GM18505 (cell line): Measurements from ENCODE around the gene ZFYVE16.
"Not testable (repeated sequence)": the region's sequence is repeated elsewhere in the genome, so short reads cannot be mapped to it uniquely, and the experiment has no call there.

Source experiments
- ATAC-seq: cut with Tn5 transposase; IDR thresholded peaks from one replicate; pipeline ENCODE4 v1.9.1; 2021; ENCODE audit not compliant: unreplicated experiment
- POLR2A ChIP-seq: IDR thresholded peaks from 4 replicates; pipeline ENCODE4 v1.6.1; 2011; ENCODE audit warnings: borderline replicate concordance; ENCODE audit not compliant: insufficient read depth, insufficient read length; ENCODE audit errors: extremely low read depth

ZFYVE16 gene

DNA sequence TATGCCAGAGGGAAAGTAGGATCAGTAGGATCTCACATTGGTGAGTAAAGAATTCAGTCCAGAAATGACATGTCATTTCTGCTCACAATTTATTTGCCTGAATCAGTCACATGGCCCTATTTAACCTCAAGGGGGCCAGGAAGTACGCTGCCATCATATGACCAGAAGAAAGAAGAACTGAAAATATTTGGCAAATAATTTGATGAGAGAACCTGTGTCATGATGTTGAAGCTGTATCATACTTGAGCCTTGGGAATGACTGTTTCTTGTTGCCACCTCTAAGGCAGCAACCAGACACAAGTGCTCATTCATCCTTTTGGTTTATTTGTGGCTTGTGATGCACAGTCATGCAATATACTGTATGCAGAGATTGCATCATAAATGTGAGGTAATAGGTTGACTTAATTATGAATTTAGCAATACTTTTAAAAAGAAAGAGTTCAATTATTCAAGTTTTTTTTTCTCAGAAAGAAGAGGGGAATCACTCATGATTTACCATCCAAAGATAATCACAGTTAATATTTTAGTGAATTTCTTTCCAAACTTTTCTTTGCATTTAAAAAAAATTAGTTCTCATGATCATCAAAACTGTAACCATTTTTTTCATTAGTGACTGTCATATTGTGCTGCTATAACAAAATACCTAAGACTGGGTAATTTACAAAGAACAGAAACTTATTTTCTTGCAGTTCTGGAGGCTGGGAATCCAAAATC, 8.2 kb upstream of the ZFYVE16 start:
- ATAC-seq: peak; percentile 86
- TF ChIP-seq POLR2A: no peak

DNA sequence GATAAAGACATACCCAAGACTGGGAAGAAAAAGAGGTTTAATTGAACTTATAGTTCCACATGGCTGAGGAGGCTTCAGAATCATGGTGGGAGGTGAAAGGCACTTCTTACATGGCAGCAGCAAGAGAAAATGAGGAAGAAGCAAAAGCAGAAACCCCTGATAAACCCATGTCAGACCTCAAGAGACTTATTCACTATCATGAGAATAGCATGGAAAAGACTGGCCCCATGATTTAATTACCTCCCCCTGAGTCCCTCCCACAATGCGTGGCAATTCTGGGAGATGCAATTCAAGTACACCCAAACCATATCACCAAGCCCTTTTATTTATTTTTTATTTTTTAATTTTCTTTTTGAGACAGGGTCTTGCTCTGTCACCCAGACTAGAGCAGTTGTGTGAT, 7.5 kb upstream of the ZFYVE16 start:
- not testable (repeated sequence) for ATAC-seq

DNA sequence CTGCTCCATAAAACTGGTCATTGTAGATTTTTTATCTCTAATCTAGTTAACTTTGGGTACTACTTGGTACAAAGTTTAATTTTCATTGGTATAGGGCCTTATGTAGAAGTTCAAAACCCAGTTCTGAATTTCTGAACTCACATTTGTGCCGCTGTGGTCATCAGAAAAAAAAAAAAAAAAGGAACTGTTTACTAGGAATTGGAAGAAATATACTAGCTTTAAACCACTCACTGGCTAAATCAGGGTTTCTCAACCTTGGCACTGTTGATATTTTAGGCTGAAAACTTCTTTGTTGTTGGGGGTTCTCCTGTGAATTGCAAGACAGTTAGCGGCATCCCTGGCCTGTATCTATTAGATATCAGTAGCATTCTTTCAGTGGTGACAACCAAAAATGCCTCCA, 4.1 kb upstream of the ZFYVE16 start:
- no peak for TF ChIP-seq POLR2A

DNA sequence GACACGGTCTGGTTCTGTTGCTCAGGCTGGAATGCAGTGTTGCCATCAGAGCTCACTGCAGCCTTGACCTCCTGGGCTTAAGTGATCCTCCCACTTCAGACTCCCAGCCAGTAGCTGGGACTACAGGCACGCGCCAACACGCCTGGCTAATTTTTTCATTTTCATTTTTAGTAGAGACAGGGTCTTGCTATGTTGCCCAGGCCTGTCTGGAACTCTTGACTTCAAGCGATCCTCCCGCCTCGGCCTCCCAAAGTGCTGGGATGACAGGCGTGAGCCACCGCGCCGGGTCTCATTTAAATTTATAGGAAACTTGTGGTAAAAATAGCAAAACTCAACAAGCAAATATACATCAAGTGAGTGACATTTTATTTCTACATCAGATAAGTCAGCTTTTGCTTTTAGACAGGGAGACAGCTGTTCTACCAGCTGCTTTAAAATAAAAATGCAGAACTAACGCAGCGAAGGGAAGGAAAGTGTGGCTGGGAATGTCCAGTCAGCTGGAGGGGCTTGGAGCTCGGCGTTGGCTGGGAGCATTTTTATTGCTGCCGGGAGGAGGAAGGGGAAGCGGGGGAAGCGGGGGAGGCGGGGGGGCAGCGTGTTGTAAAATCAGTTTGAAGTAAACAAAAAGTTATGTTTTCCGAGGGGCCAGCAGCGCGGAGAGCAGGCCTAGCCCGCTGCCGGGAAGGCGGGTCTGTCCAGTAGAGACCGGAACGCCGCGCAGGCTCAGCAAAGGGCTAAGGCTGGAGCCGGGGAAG, 707 bp upstream of the ZFYVE16 start:
- ATAC-seq: no peak
- no peak for TF ChIP-seq POLR2A

More for the DNA sequence above, 4.1 kb upstream of the ZFYVE16 start:
- ATAC-seq: no peak

DNA sequence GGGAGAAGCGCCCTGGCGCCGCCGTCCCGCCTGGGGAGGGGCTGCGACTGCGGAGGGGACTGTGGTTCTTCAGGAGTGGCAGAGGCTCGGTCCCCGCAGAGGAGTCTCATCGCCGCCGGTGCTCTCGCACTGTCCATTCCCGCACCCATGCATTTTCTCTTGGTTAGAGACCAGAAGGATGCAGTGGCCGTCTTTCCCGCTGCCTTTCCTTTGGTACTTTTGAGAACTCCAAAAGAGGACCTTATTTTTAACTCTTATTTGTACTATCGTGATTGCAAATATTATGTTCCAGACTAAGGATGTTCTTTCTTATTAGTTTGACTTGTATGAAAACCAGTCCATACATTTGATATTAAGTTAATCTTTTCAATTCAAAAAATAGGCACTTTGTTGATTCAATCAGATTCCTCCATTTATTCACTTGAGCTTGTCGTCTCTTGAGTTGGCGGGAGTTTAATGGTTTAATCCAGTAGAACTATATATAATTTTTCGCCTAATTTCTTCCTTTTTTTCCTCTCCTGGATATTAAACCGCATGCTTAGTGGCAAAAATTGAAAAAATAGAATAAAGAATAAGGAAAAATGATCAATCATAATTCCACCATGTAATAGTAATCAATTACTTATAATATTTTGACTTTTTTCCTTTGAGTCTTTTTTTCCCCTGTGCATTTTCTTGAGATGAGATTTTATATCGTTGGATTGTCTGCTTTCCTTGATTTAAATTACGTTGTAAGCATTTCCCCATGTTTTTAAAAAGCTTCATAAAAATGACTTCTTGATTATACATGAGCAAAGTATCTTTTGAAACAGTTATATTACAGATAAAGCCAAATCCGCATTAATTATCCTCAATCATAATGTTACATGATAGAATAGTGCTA, 861 bp downstream of the ZFYVE16 start:
- no peak for TF ChIP-seq POLR2A
- ATAC-seq: peak; percentile 43

DNA sequence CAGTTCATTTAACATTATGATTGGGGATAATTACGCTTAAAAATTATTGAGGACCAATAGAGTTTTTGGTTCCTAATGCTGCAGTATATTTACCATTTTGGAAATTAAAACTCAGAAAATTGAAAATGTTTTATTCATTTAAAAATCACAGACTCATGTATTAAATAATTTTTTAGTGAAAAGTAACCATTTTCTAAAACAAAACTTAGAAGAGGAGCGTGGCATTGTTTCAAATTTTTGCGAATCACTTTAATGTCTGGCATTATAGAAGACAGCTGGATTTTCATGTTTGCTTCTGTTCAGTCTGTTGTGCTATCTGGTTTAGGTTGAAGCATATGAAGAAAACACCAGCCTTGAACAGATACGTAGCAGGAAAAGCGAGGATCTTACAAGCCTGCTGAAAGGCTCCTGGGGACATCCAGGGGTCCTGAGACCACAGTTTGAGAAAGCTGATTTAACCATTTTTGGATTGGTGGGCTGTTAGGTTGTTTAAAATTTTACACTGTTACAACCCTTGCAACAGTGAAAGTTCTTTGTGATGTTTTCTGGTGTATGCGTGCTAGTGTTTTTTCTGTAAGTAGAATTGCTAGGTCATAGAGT, 1.6 kb downstream of the ZFYVE16 start:
- no peak for ATAC-seq
- TF ChIP-seq POLR2A: no peak

DNA sequence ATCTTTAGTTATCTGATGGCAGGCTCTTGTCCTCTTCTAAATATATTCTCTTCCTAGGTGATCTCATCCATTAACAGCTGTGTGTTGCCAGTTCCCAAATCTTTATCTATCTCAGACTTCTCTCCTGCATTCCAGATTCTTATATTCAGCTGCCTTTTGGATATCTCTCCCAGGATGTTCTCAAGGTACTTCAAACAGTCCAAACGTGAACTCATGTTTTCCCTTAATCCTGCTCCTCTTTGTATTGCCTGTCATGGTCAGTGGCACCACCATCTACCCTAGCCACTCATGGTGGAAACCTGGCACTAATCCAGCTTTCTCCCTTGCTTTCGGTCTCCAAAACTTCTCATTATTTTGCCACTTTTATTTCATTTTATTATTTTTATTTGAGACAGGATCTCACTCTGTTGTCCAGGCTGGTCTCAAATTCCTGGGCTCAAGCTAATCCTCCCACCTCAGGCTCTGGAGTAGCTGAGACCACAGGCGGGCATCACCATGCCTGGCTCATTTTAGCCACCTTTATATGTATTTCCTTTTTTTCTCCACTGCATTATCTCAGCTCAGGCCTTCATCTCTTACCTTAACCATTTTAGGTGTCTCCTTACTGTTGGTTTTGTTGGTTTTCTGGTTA, 3.8 kb downstream of the ZFYVE16 start:
- no peak for ATAC-seq
- no peak for TF ChIP-seq POLR2A

DNA sequence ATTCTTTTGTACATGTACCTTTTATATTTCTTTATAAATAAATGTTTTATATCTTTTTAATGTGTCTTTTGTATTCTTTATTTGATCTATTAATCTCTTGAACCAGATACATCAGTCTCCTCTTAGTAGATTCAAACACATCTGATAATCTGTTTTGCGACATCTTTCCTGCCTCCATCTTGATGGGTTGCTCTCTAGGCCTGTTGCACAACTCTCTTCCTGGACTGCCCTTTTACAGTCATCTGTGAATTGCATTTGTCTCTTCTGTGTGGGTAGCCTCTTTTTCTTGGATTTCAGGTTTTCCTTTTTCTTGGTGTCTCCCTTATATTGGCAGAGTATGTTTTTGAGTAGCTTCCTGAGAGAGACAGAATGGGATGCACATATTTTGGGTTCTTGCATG, 6.2 kb downstream of the ZFYVE16 start:
- no peak for ATAC-seq
- TF ChIP-seq POLR2A: no peak

DNA sequence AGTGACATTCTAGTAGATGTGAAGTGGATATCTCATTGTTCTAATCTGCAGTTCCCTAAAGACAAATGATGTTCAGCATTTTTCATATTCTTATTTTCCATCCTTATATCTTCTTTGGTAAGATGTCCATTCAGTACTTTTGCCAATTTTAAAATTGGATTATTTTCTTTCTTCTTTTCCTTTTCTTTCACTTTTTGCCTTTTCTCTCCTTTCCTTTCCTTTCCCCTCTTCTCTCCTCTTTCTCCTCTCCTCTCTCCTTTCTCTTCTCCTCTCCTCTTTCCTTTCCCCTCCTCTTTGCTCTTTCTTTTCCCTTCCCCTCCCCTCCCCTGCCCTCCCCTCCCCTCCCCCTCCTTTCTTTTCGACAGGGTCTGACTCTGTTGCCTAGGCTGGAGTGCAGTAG, 10.1 kb downstream of the ZFYVE16 start:
- no peak for ATAC-seq
- TF ChIP-seq POLR2A: no peak

DNA sequence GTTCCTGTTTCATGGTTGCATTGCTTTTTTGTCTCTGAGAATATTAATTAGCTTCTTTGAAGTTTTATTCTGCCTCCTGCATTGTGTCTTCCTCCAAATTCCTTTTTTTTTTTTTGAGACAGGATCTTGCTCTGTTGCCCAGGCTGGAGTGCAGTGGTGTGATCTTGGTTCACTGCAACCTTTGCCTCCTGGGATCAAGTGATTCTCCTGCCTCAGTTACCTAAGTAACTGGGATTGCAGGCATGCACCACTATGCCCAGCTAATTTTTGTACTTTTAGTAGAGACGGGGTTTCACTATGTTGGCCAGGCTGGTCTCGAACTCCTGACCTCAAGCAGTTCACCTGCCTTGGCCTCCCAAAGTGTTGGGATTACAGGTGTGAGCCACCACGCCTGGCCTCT, 16.5 kb downstream of the ZFYVE16 start:
- not testable (repeated sequence) for ATAC-seq

DNA sequence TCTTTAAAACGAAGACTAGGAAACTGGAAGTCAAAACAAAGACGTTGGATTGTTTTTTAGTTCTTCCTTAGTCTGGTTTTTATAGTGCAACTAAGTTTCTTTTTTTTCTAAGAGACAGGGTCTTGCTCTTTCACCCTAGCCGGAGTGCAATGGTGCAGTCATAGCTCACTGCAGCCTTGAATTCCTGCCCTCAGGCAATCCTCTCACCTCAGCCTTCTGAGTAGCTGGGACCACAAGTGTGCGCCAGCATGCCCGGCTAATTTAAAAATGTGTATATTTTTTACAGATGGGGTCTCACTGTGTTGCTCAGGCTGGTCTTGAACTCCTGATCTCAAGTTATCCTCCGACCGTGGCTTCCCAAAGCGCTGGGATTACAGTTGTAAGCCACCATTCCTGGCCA, 27.6 kb downstream of the ZFYVE16 start:
- TF ChIP-seq POLR2A: no peak
- no peak for ATAC-seq

DNA sequence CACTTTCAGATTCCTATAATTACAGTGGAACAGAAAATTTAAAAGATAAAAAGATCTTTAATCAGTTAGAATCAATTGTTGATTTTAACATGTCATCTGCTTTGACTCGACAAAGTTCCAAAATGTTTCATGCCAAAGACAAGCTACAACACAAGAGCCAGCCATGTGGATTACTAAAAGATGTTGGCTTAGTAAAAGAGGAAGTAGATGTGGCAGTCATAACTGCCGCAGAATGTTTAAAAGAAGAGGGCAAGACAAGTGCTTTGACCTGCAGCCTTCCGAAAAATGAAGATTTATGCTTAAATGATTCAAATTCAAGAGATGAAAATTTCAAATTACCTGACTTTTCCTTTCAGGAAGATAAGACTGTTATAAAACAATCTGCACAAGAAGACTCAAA, 29.5 kb downstream of the ZFYVE16 start:
- no peak for ATAC-seq
- TF ChIP-seq POLR2A: no peak

DNA sequence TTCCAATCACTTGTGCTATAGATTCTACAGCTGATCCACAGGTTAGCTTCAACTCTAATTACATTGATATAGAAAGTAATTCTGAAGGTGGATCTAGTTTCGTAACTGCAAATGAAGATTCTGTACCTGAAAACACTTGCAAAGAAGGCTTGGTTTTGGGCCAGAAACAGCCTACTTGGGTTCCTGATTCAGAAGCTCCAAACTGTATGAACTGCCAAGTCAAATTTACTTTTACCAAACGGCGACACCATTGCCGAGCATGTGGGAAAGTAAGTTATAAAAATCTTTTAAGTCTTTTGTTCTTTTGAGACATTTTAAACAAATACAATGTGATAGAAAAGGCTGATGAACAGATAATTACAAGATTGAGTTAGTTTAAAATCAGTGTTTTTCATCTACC, 30.9 kb downstream of the ZFYVE16 start:
- no peak for TF ChIP-seq POLR2A
- no peak for ATAC-seq
